Progenitor cell of endocrine pancreas (in vitro differentiated cells): Measurements from ENCODE around the gene NOS1. TPM values are rescaled to one million over a fixed set of nuclear protein-coding genes. Genes with fewer than 3 reads are reported as not detected.

Source experiments
- DNase-seq: peaks from one replicate; pipeline ENCODE4 v3.0.0; 2021; ENCODE audit warnings: low spot score; ENCODE audit not compliant: unreplicated experiment
- H3K27ac Mint-ChIP-seq: 2 replicates; pipeline ENCODE4 v1.8.0; 2021; ENCODE audit warnings: mild to moderate bottlenecking, moderate library complexity, mixed read lengths
- H3K27me3 Mint-ChIP-seq: 2 replicates; pipeline ENCODE4 v1.8.0; 2021; ENCODE audit warnings: mixed read lengths
- H3K36me3 Mint-ChIP-seq: 2 replicates; pipeline ENCODE4 v1.8.0; 2022; ENCODE audit warnings: mixed read lengths; ENCODE audit not compliant: insufficient read depth
- H3K4me1 Mint-ChIP-seq: 2 replicates; pipeline ENCODE4 v1.8.0; 2021; ENCODE audit warnings: low read depth, mixed read lengths
- H3K4me3 Mint-ChIP-seq: 2 replicates; pipeline ENCODE4 v1.8.0; 2021; ENCODE audit warnings: low read depth, mild to moderate bottlenecking, moderate library complexity, mixed read lengths
- H3K9me3 Mint-ChIP-seq: 2 replicates; pipeline ENCODE4 v1.8.0; 2021; ENCODE audit warnings: low read depth, mixed read lengths
- CTCF ChIP-seq: fragments of 200-600 bp; sonication (generic); IDR thresholded peaks from one replicate; pipeline ENCODE4 v1.5.0; 2021; ENCODE audit warnings: antibody characterized with exemption, mild to moderate bottlenecking; ENCODE audit not compliant: unreplicated experiment
- total RNA-seq: library from RNA; stranded (reverse); gene quantifications from 2 replicates; pipeline ENCODE4 v1.2.1, GENCODE V29; 2021

Gene NOS1
- total RNA-seq, 1 donor from 2014 or later: 0.48 TPM

- no peak for DNase-seq
- Mint-ChIP-seq H3K4me3 (no peak overlapping the region), H3K27ac (no peak overlapping the region), H3K27me3 (peaks cover 55% of the 10 kb centered on the region), H3K9me3 (no peaks in the 10 kb centered on the region), H3K36me3 (no peaks in the 10 kb centered on the region), H3K4me1 (no peaks in the 10 kb centered on the region)
- no peak for TF ChIP-seq CTCF
These were observed 144.7 kb downstream of the NOS1 start for GRCh38 chr12:117216686-117217085.

GRCh38 chr12:117214797-117215196, 146.6 kb downstream of the NOS1 start:
- H3K4me3 Mint-ChIP-seq: no peak overlapping the region
- no peak for DNase-seq
- no peaks in the 10 kb centered on the region for H3K4me1 Mint-ChIP-seq
- H3K27me3 Mint-ChIP-seq: peaks cover 54% of the 10 kb centered on the region
- no peaks in the 10 kb centered on the region for H3K36me3 Mint-ChIP-seq
- H3K9me3 Mint-ChIP-seq: no peaks in the 10 kb centered on the region
- no peak for TF ChIP-seq CTCF
- no peak overlapping the region for H3K27ac Mint-ChIP-seq

- peaks cover 47% of the 10 kb centered on the region for H3K27me3 Mint-ChIP-seq
- H3K27ac Mint-ChIP-seq: no peak overlapping the region
- H3K4me1 Mint-ChIP-seq: no peaks in the 10 kb centered on the region
- H3K9me3 Mint-ChIP-seq: no peaks in the 10 kb centered on the region
- H3K36me3 Mint-ChIP-seq: no peaks in the 10 kb centered on the region
- DNase-seq: no peak
- no peak overlapping the region for H3K4me3 Mint-ChIP-seq
- TF ChIP-seq CTCF: no peak
These were observed 148.1 kb downstream of the NOS1 start for GRCh38 chr12:117213295-117213808.

- TF ChIP-seq CTCF: peak; percentile 90
- no peak overlapping the region for H3K27ac Mint-ChIP-seq
- no peaks in the 10 kb centered on the region for H3K9me3 Mint-ChIP-seq
- H3K27me3 Mint-ChIP-seq: peaks cover 47% of the 10 kb centered on the region
- H3K4me1 Mint-ChIP-seq: no peaks in the 10 kb centered on the region
- no peaks in the 10 kb centered on the region for H3K36me3 Mint-ChIP-seq
- H3K4me3 Mint-ChIP-seq: no peak overlapping the region
- DNase-seq: peak; percentile 66
These were observed 148.7 kb downstream of the NOS1 start for GRCh38 chr12:117212563-117213190.

- H3K27me3 Mint-ChIP-seq: peaks cover 40% of the 10 kb centered on the region
- no peak overlapping the region for H3K4me3 Mint-ChIP-seq
- no peak for TF ChIP-seq CTCF
- no peaks in the 10 kb centered on the region for H3K4me1 Mint-ChIP-seq
- no peak for DNase-seq
- no peak overlapping the region for H3K27ac Mint-ChIP-seq
- H3K9me3 Mint-ChIP-seq: no peaks in the 10 kb centered on the region
- H3K36me3 Mint-ChIP-seq: no peaks in the 10 kb centered on the region
These were observed 151.0 kb downstream of the NOS1 start for GRCh38 chr12:117210266-117210918.
